Gastroesophageal sphincter (tissue), 4 donors: Measurements from ENCODE around the gene NFKBIA. TPM values are rescaled to one million over a fixed set of nuclear protein-coding genes. Genes with fewer than 3 reads are reported as not detected.
A peak's percentile ranks its signal among the peaks of the same experiment; 100 is the strongest.
"Not testable (repeated sequence)": the region's sequence is repeated elsewhere in the genome, so short reads cannot be mapped to it uniquely, and the experiment has no call there.

ENCODE experiments used
- ATAC-seq: fragments of 150-250 bp; one replicate; pipeline ENCODE4 v1.9.1; 2016; ENCODE audit warnings: mild to moderate bottlenecking, moderate library complexity
- H3K27ac ChIP-seq, 4 donors: fragments of 200-600 bp; sonication (generic) in 3 of 4; 1 replicate in 3 of 4; 2 replicates in 1 of 4; pipeline ENCODE4 v1.5.1; 2016 to 2019
- H3K27me3 ChIP-seq: fragments of 200-600 bp; sonication (generic); one replicate; pipeline ENCODE4 v1.5.1; 2019
- H3K36me3 ChIP-seq, 2 donors: fragments of 200-600 bp; sonication (generic); one replicate each; pipeline ENCODE4 v1.5.1; 2019; ENCODE audit warnings: control low read depth in 1 of 2
- H3K4me1 ChIP-seq, 3 donors: fragments of 200-600 bp; sonication (generic); 1 replicate in 2 of 3; 2 replicates in 1 of 3; pipeline ENCODE4 v1.5.1; 2016 to 2019; ENCODE audit warnings: control low read depth in 2 of 3
- H3K4me3 ChIP-seq, 2 donors: fragments of 200-600 bp; sonication (generic); one replicate each; pipeline ENCODE4 v1.5.1; 2019; ENCODE audit warnings: mild to moderate bottlenecking in 1 of 2, moderate library complexity in 1 of 2
- H3K9me3 ChIP-seq, 3 donors: fragments of 200-600 bp; sonication (generic); one replicate each; pipeline ENCODE4 v1.5.1; 2017 to 2019; ENCODE audit warnings: control low read depth in 2 of 3
- CTCF ChIP-seq, 4 experiments: fragments of 200-600 bp in 2 of 4; fragments of 450-650 bp in 2 of 4; sonication (generic) in 1 of 4; IDR thresholded peaks; one replicate each; pipeline ENCODE4 v1.5.1; 2017 to 2019; ENCODE audit warnings: antibody characterized with exemption in 4 of 4, mild to moderate bottlenecking in 2 of 4, moderate library complexity in 2 of 4
- EP300 ChIP-seq: sonication (generic); formaldehyde crosslinking; IDR thresholded peaks from one replicate; pipeline ENCODE4 v1.6.1; 2017; ENCODE audit warnings: antibody characterized with exemption, mild to moderate bottlenecking
- POLR2A ChIP-seq, 2 donors: fragments of 450-650 bp; IDR thresholded peaks; one replicate each; pipeline ENCODE4 v1.6.1; 2017; ENCODE audit warnings: antibody characterized with exemption in 2 of 2, mild to moderate bottlenecking in 2 of 2, moderate library complexity in 1 of 2
- POLR2AphosphoS5 ChIP-seq: sonication (generic); formaldehyde crosslinking; IDR thresholded peaks from one replicate; pipeline ENCODE4 v1.6.1; 2017; ENCODE audit warnings: antibody characterized with exemption
- WGBS, 2 donors: methylation state at CpG; one replicate each; pipeline ENCODE4 v1.1.5; 2018; ENCODE audit warnings: low coverage in 1 of 2; 5-methylcytosine and 5-hydroxymethylcytosine counted together
- total RNA-seq, 4 donors: library from RNA; depleted of rRNA; stranded (reverse); fragments of >200 nt; gene quantifications; one replicate each; pipeline ENCODE4 v1.1.0, GENCODE V29; 2016

Gene NFKBIA
- total RNA-seq, 4 donors from 2014 or later: 285 to 493 (median 341) TPM

- peaks cover 0 to 66% (median 15%) of the 10 kb centered on the region in 3 donors for H3K4me1 ChIP-seq
- 95% methylated on average over 4 of the region's 8 CpGs; no CpG with 5 or more reads in 1 of the 2 donors for WGBS, 2 donors
Observed at GRCh38 chr14:35366521-35366976, 38.0 kb downstream of the NFKBIA start.

GRCh38 chr14:35366056-35366451 lies 38.5 kb downstream of the NFKBIA start:
- Histone ChIP-seq H3K27ac (peak overlapping the region; percentile 7 to 81 (median 77)), H3K4me3 (no peak overlapping the region), H3K4me1 (peaks cover 0 to 66% (median 15%) of the 10 kb centered on the region in 3 donors), H3K27me3 (no peaks in the 10 kb centered on the region), H3K9me3 (peaks cover 0 to 3% (median 0%) of the 10 kb centered on the region in 3 donors), H3K36me3 (no peaks in the 10 kb centered on the region)
- TF ChIP-seq EP300 (no peak), POLR2A (IDR thresholded peaks at IDR 0.05) (no peak), CTCF (IDR thresholded peaks at IDR 0.05) (no peak), POLR2AphosphoS5 (no peak)
- ATAC-seq: no peak
- WGBS, 2 donors: no CpG with 5 or more reads among the region's 12 CpGs

More at GRCh38 chr14:35366521-35366976, 38.0 kb downstream of the NFKBIA start:
- Histone ChIP-seq H3K9me3 (peaks cover 0 to 8% (median 0%) of the 10 kb centered on the region in 3 donors), H3K27me3 (no peaks in the 10 kb centered on the region), H3K36me3 (no peaks in the 10 kb centered on the region), H3K27ac (peak overlapping the region in 3 of 4 donors; percentile 76 to 81 (median 78)), H3K4me3 (no peak overlapping the region)
- TF ChIP-seq CTCF (IDR thresholded peaks at IDR 0.05): no peak
- TF ChIP-seq POLR2A (IDR thresholded peaks at IDR 0.05): no peak
- no peak for TF ChIP-seq POLR2AphosphoS5
- no peak for TF ChIP-seq EP300
- no peak for ATAC-seq

GRCh38 chr14:35365130-35366055 lies 39.2 kb downstream of the NFKBIA start:
- Histone ChIP-seq H3K27me3 (no peaks in the 10 kb centered on the region), H3K36me3 (no peaks in the 10 kb centered on the region), H3K4me3 (no peak overlapping the region), H3K9me3 (no peaks in the 10 kb centered on the region), H3K4me1 (peaks cover 0 to 64% (median 15%) of the 10 kb centered on the region in 3 donors), H3K27ac (peak overlapping the region; percentile 7 to 81 (median 77))
- peak; percentile 90 for ATAC-seq
- TF ChIP-seq EP300 (no peak), POLR2A (IDR thresholded peaks at IDR 0.05) (no peak), POLR2AphosphoS5 (peak; percentile 88)
- WGBS, 2 donors: 65 to 80% methylated on average over 1 to 5 of the region's 13 CpGs

GRCh38 chr14:35362911-35363374 lies 41.6 kb downstream of the NFKBIA start:
- Histone ChIP-seq H3K27ac (no peak overlapping the region), H3K27me3 (no peaks in the 10 kb centered on the region), H3K4me1 (peaks cover 0 to 44% (median 11%) of the 10 kb centered on the region in 3 donors), H3K4me3 (no peak overlapping the region), H3K9me3 (no peaks in the 10 kb centered on the region), H3K36me3 (no peaks in the 10 kb centered on the region)
- 76 to 80% methylated on average over 11 to 24 of the region's 25 CpGs for WGBS, 2 donors
- ATAC-seq: no peak
- no peak for TF ChIP-seq POLR2AphosphoS5

- 72% methylated on average over 2 of the region's 3 CpGs; no CpG with 5 or more reads in 1 of the 2 donors for WGBS, 2 donors
- Histone ChIP-seq H3K27me3 (no peaks in the 10 kb centered on the region), H3K4me1 (peaks cover 0 to 39% (median 7%) of the 10 kb centered on the region in 3 donors), H3K27ac (no peak overlapping the region), H3K36me3 (no peaks in the 10 kb centered on the region), H3K4me3 (no peak overlapping the region), H3K9me3 (no peaks in the 10 kb centered on the region)
- ATAC-seq: no peak
- TF ChIP-seq EP300: no peak
Observed at GRCh38 chr14:35362450-35362849, 42.1 kb downstream of the NFKBIA start.

GRCh38 chr14:35361141-35361480 lies 43.4 kb downstream of the NFKBIA start:
- Histone ChIP-seq H3K27me3 (no peaks in the 10 kb centered on the region), H3K27ac (no peak overlapping the region), H3K4me1 (peaks cover 0 to 25% (median 7%) of the 10 kb centered on the region in 3 donors), H3K4me3 (no peak overlapping the region), H3K9me3 (no peaks in the 10 kb centered on the region), H3K36me3 (no peaks in the 10 kb centered on the region)
- WGBS, 2 donors: 90% methylated on average over 2 of the region's 8 CpGs; no CpG with 5 or more reads in 1 of the 2 donors
- ATAC-seq: no peak
- no peak for TF ChIP-seq EP300
- no peak for TF ChIP-seq POLR2A (IDR thresholded peaks at IDR 0.05)
- TF ChIP-seq POLR2AphosphoS5: no peak
- no peak for TF ChIP-seq CTCF (IDR thresholded peaks at IDR 0.05)

- H3K4me1 ChIP-seq: peaks cover 0 to 12% (median 0%) of the 10 kb centered on the region in 3 donors
- H3K4me3 ChIP-seq, ATAC-seq, H3K27me3 ChIP-seq, H3K27ac ChIP-seq, H3K36me3 ChIP-seq, H3K9me3 ChIP-seq: not testable (repeated sequence)
- 80 to 83% methylated on average over 5 to 7 of the region's 7 CpGs for WGBS, 2 donors
Observed at GRCh38 chr14:35359655-35360054, 44.9 kb downstream of the NFKBIA start.
